ENCODE measurements around the gene DBP.

DNA sequence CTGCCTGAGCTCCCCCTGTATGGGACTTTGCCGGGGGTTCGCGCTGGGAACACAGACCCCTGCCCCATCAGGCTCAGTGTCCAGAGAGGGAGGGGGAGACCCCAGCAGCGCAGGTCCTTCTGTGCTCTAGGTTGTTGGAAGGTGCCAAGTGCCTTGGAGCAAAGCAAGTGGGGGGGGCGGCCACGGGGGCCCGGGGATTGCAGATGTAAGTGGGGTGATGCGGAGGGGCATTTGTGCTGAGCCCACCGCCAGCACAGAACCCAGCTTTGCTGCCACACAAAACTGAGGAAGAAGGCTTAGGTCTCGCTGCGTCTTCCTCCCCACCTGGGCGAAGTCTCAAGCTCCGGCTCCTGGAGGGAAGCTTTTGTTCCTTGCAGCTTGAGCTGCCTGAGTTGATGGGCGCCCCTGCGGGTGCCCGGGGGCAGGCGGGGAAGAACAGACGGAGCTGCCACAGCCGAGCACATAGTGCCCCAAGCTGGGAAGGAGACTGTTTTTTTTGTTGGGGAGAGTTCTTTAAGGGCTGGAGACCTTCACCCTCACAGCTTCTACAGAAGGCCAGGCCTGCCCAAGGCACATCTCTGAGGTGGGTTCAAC, 37.1 kb upstream of the DBP start:
- TF ChIP-seq, protein P1, sequence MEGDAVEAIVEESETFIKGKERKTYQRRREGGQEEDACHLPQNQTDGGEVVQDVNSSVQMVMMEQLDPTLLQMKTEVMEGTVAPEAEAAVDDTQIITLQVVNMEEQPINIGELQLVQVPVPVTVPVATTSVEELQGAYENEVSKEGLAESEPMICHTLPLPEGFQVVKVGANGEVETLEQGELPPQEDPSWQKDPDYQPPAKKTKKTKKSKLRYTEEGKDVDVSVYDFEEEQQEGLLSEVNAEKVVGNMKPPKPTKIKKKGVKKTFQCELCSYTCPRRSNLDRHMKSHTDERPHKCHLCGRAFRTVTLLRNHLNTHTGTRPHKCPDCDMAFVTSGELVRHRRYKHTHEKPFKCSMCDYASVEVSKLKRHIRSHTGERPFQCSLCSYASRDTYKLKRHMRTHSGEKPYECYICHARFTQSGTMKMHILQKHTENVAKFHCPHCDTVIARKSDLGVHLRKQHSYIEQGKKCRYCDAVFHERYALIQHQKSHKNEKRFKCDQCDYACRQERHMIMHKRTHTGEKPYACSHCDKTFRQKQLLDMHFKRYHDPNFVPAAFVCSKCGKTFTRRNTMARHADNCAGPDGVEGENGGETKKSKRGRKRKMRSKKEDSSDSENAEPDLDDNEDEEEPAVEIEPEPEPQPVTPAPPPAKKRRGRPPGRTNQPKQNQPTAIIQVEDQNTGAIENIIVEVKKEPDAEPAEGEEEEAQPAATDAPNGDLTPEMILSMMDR (conservative IDR thresholded peaks at IDR 0.05; ENCODE audit: low read length): no peak
- TF ChIP-seq EZH2phosphoT487 (IDR thresholded peaks at IDR 0.05; ENCODE audit: borderline replicate concordance): no peak

All from Loucy (cell line).